A204.1 (cell line): Measurements from ENCODE around the gene CA14.
"Not testable (repeated sequence)": the region's sequence is repeated elsewhere in the genome, so short reads cannot be mapped to it uniquely, and the experiment has no call there.

Source experiments
- FAIRE-seq: peaks from 2 replicates; lab custom pipeline; 2012; peaks lifted over from hg19 to GRCh38; lab: Jason Lieb, UNC

CA14 gene

GRCh38 chr1:150281221-150281757, 23.7 kb downstream of the CA14 start:
- peak; percentile 47 for FAIRE-seq

GRCh38 chr1:150281758-150282557, 24.4 kb downstream of the CA14 start, which contains the start of gene CIART:
TSS of gene CIART (plus strand) at chr1:150282554. CDS start at chr1:150283268, 714 bp downstream.
- no peak for FAIRE-seq

- no peak for FAIRE-seq
Observed at GRCh38 chr1:150282558-150282958, 25.0 kb downstream of the CA14 start.

DNA sequence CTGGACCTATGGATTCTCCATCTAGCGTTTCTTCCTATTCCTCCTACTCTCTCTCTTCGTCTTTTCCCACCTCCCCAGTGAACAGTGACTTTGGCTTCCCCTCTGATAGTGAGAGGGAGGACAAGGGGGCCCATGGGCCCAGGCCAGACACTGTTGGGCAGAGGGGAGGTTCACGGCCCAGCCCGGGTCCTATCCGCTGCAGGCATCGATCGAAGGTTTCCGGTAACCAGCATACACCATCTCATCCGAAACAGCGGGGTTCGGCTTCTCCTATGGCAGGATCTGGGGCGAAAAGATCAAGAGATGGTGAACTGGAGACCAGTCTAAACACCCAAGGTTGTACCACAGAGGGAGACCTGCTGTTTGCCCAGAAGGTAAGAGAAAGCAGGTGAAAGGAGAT, 25.7 kb downstream of the CA14 start:
- no peak for FAIRE-seq

DNA sequence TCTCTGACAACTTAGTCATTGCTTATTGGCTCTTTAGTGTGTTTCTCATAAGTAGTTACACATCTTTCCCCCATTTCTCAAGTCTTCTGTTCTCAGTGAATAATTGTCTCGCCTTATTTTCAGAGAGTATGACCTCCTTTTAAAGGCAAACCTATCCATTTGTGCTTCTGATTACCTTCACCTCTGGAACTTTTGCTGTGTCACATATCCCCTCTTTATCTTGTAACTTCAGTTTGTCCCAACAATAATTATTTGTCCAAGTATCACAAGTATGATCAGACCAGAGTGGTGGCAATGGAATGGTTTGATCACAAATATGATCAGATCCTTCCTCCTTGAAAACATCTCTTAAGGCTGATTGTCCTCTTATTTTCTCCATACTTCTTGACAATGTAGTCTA, 30.8 kb downstream of the CA14 start:
- FAIRE-seq: no peak

DNA sequence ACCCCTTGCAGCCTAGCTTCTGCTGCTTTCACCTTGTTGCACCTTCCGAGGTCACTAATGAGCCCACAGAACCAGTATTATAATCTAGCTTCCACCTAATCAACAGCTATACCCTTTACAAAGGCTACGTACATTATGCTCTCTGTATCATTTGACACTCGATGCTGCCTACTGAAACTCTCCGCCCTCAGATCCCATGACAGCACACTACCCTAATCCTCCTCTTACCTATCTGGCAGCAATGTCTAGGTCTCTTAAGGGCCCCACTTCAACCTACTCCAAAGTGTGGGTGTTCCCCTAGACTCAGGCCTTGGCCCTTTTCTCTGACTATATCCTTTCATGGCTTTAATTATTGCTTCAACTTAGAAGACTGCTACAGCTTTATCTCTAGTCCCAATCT, 31.2 kb downstream of the CA14 start:
- no peak for FAIRE-seq

DNA sequence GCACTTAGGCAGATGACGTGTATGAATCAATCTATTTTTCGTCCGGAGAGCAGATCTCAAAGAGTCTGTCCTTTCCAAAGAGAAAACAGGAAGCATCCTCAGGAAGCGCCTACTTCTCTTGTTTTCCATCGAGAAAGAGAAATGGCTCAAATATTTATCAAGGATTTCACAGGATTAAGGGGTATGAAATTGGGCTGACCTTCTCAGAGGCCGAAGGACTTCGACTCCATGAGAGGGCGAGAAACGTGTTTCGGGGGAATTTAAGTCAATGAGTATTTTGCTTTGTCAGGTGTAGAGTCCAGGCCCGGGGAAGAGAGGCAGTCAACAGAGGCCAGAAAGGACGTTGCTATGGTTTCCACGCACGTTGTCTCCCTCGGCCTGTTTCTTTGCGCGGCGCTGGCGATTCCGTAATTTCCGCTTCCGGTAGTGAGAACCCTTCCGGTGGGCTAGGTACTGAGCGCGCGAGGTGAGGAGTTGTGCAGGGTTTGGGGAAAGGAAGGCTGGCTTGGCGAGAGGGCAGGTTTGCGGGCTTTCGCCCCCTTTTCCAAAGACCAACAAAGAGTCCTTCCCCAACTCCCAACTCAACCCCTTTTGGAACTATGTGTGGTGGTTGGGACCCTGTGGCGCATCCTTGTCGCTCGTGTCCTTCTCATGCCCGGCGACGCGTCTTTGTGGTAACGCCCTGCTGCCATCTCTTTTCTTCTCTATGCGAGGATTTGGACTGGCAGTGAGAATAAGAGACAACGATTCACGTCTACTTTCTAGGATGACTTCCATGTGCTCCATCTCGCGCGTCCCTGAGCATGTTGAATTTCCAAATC, 36.1 kb downstream of the CA14 start, which contains the start of gene MRPS21:
MRPS21 (plus strand) TSS at position 429 of the 821 bp plus-strand sequence. CDS start 506 bp downstream, outside the sequence.
- FAIRE-seq: peak; percentile 41

DNA sequence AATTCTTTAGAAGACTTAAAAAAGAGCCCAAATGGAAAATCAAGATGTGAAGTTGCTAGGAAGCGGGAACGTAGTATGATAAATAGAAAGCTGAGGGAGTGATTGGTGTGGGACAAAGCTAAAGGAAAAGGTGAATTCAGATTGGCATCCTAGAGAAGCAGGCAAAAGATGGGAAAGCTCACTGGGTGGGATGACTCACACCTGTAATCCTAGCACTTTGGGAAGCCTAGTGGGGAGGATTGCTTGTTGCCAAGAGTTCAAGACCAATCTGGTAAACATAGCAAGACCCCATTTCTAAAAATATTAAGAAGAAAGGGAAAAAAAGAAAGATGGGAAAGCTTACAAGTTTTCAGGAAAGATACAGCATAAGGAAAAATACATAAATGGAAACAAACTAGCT, 37.9 kb downstream of the CA14 start:
- no peak for FAIRE-seq

- FAIRE-seq: no peak
Observed at GRCh38 chr1:150299716-150300115, 42.1 kb downstream of the CA14 start.

- FAIRE-seq: no peak
Observed at GRCh38 chr1:150302338-150302737, 44.8 kb downstream of the CA14 start.

- no peak for FAIRE-seq
Observed at GRCh38 chr1:150302902-150303301, 45.3 kb downstream of the CA14 start.

DNA sequence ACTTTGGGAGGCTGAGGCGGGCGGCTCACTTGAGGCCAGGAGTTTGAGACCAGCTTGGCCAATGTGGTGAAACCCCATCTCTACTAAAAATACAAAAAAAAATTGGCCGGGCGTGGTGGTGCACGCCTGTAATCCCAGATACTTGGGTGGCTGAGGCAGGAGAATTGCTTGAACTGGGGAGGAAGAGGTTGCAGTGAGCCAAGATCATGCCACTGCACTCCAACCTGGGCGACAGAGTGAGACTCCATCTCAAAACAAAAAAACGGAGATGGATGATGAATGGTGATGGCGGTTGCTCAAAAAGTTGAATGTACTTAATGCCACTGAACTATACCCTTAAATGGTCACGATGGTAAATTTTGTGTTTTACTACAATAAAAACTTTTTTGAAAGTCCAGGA, 51.0 kb downstream of the CA14 start:
- not testable (repeated sequence) for FAIRE-seq

GRCh38 chr1:150309758-150310508, 52.4 kb downstream of the CA14 start:
- FAIRE-seq: no peak

DNA sequence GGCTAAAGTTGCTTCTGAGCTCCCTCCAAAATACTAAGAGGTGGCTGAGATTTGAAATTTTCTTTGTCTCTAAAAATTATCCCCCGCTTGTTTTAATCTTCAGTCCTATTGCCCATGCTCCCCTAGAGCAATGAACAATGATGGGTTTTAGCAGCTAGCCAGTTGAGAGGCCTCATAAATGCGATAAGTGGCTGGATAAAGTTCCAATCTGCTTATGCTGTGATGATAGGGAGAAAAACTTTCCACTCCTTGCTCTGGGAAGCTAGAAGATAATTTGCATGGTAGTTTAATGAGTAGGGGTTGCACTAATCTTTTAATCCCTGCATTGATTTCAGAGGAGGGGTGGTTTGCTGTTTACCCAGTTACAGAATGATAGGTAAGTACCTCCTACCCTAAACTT, 54.2 kb downstream of the CA14 start:
- FAIRE-seq: no peak
